NCI-H774 (cell line): Measurements from ENCODE around the gene GRIK1.
"Not testable (repeated sequence)": the region's sequence is repeated elsewhere in the genome, so short reads cannot be mapped to it uniquely, and the experiment has no call there.

ENCODE experiments used
- DNase-seq: peaks from one replicate; lab custom pipeline; 2025; lab: John Stamatoyannopoulos, UW

GRIK1 gene

GRCh38 chr21:29939924-29940275, at the start of gene GRIK1:
GRIK1 (minus strand) TSS chr21:29939996.
- DNase-seq, result peak; percentile 53

- no peak for DNase-seq
Observed at GRCh38 chr21:29987762-29988161, 48.0 kb upstream of the GRIK1 start.

- DNase-seq, result no peak
Observed at GRCh38 chr21:29985866-29986265, 46.1 kb upstream of the GRIK1 start.

- no peak for DNase-seq
Observed at GRCh38 chr21:29979043-29979442, 39.2 kb upstream of the GRIK1 start.

- DNase-seq, result no peak
Observed at GRCh38 chr21:29975776-29976175, 36.0 kb upstream of the GRIK1 start.

- no peak for DNase-seq
Observed at GRCh38 chr21:29973258-29973657, 33.5 kb upstream of the GRIK1 start.

- no peak for DNase-seq
Observed at GRCh38 chr21:29961291-29962027, 21.7 kb upstream of the GRIK1 start.

GRCh38 chr21:29958551-29958950, 18.8 kb upstream of the GRIK1 start:
- DNase-seq, result no peak

- not testable (repeated sequence) for DNase-seq
Observed at GRCh38 chr21:29958035-29958434, 18.2 kb upstream of the GRIK1 start.

- DNase-seq, result no peak
Observed at GRCh38 chr21:29953690-29954089, 13.9 kb upstream of the GRIK1 start.

- no peak for DNase-seq
Observed at GRCh38 chr21:29953072-29953471, 13.3 kb upstream of the GRIK1 start.

GRCh38 chr21:29951911-29952310, 12.1 kb upstream of the GRIK1 start:
- DNase-seq, result no peak

GRCh38 chr21:29949991-29950390, 10.2 kb upstream of the GRIK1 start:
- no peak for DNase-seq

GRCh38 chr21:29947119-29947518, 7.3 kb upstream of the GRIK1 start:
- DNase-seq, result no peak

GRCh38 chr21:29943885-29944284, 4.1 kb upstream of the GRIK1 start:
- no peak for DNase-seq

- DNase-seq, result no peak
Observed at GRCh38 chr21:29942034-29942433, 2.2 kb upstream of the GRIK1 start.

GRCh38 chr21:29940991-29941390, 1.2 kb upstream of the GRIK1 start:
- DNase-seq, result no peak

GRCh38 chr21:29940361-29940760, 565 bp upstream of the GRIK1 start:
- no peak for DNase-seq

GRCh38 chr21:29939104-29939923, 482 bp downstream of the GRIK1 start:
- no peak for DNase-seq

GRCh38 chr21:29938776-29939103, 1.1 kb downstream of the GRIK1 start:
- no peak for DNase-seq

GRCh38 chr21:29933088-29933487, 6.7 kb downstream of the GRIK1 start:
- no peak for DNase-seq

GRCh38 chr21:29928537-29928936, 11.3 kb downstream of the GRIK1 start:
- no peak for DNase-seq

- no peak for DNase-seq
Observed at GRCh38 chr21:29920938-29921337, 18.9 kb downstream of the GRIK1 start.

GRCh38 chr21:29914326-29914725, 25.5 kb downstream of the GRIK1 start:
- no peak for DNase-seq
